Mesothelial cell of epicardium (in vitro differentiated cells): ENCODE measurements around the gene FAM3B. TPM values are rescaled to one million over a fixed set of nuclear protein-coding genes. Genes with fewer than 3 reads are reported as not detected.

ENCODE experiments used
- DNase-seq, 2 experiments: peaks; one replicate each; pipeline ENCODE4 v3.0.0; 2021; ENCODE audit warnings: low spot score in 2 of 2; ENCODE audit not compliant: unreplicated experiment in 2 of 2
- H3K27ac Mint-ChIP-seq: 2 replicates; pipeline ENCODE4 v1.8.0; 2021; ENCODE audit warnings: mixed read lengths
- H3K27me3 Mint-ChIP-seq: 2 replicates; pipeline ENCODE4 v1.8.0; 2021; ENCODE audit warnings: low read depth, mixed read lengths
- H3K36me3 Mint-ChIP-seq: 2 replicates; pipeline ENCODE4 v1.8.0; 2021; ENCODE audit warnings: mixed read lengths
- H3K4me1 Mint-ChIP-seq: 2 replicates; pipeline ENCODE4 v1.8.0; 2021; ENCODE audit warnings: mixed read lengths
- H3K4me3 Mint-ChIP-seq: 2 replicates; pipeline ENCODE4 v1.8.0; 2021; ENCODE audit warnings: mild to moderate bottlenecking, moderate library complexity, mixed read lengths
- H3K9me3 Mint-ChIP-seq: 2 replicates; pipeline ENCODE4 v1.8.0; 2021; ENCODE audit warnings: mixed read lengths
- total RNA-seq: library from RNA; stranded (reverse); gene quantifications from 3 replicates; pipeline ENCODE4 v1.2.1, GENCODE V29; 2021
- TF ChIP-seq, protein P1 (sequence below): fragments of 200-600 bp; sonication (generic); IDR thresholded peaks from one replicate; pipeline ENCODE4 v1.5.0; 2021; ENCODE audit warnings: antibody characterized with exemption; ENCODE audit not compliant: unreplicated experiment

The FAM3B gene
- total RNA-seq, 1 donor from 2014 or later: 1.4 TPM

DNA sequence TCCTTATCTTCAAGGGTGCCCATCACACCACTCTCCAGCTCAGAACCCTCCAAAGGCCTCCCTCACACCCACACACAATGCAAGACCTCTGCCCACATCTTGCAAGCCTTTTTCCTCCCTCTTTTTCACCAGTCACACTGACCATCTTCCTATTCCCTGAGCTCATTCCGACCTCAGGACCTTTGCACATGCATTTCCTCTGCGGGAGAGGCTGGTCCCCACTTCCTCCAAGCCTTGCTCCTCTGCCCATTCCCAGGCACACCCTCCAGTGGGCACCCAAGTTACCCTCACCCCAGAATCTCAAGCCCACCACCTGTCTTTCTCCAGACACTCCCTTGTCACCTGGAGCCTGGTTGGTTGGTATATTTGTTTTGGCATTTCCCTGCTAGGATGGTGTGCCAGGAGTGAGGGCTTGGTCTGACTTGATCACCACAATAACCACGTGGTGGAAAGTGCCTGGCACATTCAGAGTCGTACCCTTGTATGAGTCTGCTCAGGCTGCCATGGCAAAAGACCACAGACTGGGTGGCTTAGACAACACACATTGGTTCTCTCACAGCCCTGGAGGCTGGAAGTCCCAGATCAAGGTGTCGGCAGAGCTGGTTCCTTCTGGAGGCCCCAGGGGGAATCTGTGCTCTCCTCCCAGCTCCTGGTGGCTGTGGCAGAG is 58.4 kb downstream of the FAM3B start:
- H3K27ac Mint-ChIP-seq: no peak overlapping the region
- no peak overlapping the region for H3K4me3 Mint-ChIP-seq
- no peaks in the 10 kb centered on the region for H3K9me3 Mint-ChIP-seq
- H3K36me3 Mint-ChIP-seq: no peaks in the 10 kb centered on the region
- peaks cover 3% of the 10 kb centered on the region for H3K27me3 Mint-ChIP-seq
- no peak for DNase-seq
- H3K4me1 Mint-ChIP-seq: peaks cover 6% of the 10 kb centered on the region
- TF ChIP-seq, protein P1, sequence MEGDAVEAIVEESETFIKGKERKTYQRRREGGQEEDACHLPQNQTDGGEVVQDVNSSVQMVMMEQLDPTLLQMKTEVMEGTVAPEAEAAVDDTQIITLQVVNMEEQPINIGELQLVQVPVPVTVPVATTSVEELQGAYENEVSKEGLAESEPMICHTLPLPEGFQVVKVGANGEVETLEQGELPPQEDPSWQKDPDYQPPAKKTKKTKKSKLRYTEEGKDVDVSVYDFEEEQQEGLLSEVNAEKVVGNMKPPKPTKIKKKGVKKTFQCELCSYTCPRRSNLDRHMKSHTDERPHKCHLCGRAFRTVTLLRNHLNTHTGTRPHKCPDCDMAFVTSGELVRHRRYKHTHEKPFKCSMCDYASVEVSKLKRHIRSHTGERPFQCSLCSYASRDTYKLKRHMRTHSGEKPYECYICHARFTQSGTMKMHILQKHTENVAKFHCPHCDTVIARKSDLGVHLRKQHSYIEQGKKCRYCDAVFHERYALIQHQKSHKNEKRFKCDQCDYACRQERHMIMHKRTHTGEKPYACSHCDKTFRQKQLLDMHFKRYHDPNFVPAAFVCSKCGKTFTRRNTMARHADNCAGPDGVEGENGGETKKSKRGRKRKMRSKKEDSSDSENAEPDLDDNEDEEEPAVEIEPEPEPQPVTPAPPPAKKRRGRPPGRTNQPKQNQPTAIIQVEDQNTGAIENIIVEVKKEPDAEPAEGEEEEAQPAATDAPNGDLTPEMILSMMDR: no peak

DNA sequence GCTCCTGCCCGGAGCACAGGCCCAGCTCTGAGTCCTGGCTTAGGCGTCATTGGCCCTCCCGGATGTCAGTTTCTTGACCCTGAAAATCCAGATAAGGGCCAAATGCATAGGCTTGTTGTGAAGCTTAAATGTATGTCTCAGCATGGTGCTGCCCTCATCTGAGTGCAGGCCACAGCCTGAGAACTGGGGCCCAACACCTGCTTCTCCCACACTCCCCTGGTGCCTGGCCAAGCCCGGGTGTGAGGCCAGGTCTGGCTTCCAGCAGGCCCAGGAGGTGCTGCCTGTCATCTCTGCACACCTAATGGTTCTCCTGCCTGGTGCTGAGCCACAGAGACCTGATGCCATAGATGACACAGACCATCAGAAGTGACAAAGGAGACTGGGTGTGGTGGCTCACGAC is 59.3 kb downstream of the FAM3B start:
- no peak for DNase-seq
- TF ChIP-seq, protein P1: no peak
- H3K27me3 Mint-ChIP-seq: peaks cover 2% of the 10 kb centered on the region
- no peak overlapping the region for H3K27ac Mint-ChIP-seq
- H3K4me3 Mint-ChIP-seq: no peak overlapping the region
- no peaks in the 10 kb centered on the region for H3K36me3 Mint-ChIP-seq
- no peaks in the 10 kb centered on the region for H3K9me3 Mint-ChIP-seq
- H3K4me1 Mint-ChIP-seq: peaks cover 3% of the 10 kb centered on the region

DNA sequence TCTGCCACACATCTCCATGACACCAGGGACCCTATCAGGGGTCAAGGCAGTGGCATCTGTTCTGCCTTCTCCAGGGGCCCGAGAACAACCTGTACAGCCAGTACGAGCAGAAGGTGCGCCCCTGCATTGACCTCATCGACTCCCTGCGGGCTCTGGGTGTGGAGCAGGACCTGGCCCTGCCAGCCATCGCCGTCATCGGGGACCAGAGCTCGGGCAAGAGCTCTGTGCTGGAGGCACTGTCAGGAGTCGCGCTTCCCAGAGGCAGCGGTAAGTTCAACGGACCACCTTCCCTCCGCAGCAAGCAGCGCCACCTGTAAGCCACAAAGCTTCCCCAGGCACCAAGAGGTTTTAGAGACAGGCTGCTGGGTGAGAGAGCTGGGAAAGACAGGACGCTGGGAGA is 61.1 kb downstream of the FAM3B start:
- Mint-ChIP-seq H3K4me1 (no peaks in the 10 kb centered on the region), H3K27me3 (peaks cover 3% of the 10 kb centered on the region), H3K36me3 (no peaks in the 10 kb centered on the region), H3K4me3 (no peak overlapping the region), H3K9me3 (no peaks in the 10 kb centered on the region), H3K27ac (no peak overlapping the region)
- DNase-seq: no peak
- TF ChIP-seq, protein P1: no peak

DNA sequence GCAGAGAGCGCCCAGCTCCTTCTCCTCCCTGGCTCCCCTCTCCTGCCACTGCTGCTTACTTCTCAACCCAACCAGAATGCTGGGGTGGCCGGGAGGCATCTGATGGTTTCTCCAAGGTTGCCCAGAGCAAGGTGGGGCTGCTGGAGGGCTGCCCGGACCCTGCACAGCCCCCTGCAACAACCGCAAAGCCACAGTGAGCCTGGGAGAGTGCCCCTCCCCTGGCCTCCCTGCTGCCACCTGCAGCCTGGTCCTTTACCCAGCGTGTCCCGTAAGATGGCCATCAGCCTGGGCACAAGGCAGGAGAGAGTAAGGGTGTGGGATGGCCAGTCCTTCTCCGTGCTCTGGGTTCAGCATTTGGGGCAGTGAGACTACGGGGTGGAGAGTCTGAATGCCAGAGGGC is 62.2 kb downstream of the FAM3B start:
- Mint-ChIP-seq H3K4me3 (no peak overlapping the region), H3K4me1 (no peaks in the 10 kb centered on the region), H3K27ac (no peak overlapping the region), H3K27me3 (peaks cover 3% of the 10 kb centered on the region), H3K36me3 (no peaks in the 10 kb centered on the region), H3K9me3 (no peaks in the 10 kb centered on the region)
- TF ChIP-seq, protein P1: no peak
- DNase-seq: no peak

DNA sequence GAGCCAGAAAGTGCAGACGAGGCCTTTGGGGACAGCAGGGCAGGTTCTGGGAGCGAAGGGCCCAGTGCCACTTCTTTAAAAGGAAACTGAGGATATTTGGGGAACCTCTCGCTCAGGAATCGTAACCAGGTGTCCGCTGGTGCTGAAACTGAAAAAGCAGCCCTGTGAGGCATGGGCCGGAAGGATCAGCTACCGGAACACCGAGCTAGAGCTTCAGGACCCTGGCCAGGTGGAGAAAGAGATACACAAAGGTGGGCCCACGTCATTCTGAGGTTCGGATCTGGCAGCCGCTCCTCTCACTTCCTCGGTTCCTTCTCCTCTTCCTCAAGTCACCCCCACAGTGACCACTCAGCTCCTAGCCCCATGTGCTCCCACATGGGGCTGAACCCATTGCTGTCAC is 63.3 kb downstream of the FAM3B start:
- H3K27me3 Mint-ChIP-seq: peaks cover 3% of the 10 kb centered on the region
- H3K27ac Mint-ChIP-seq: no peak overlapping the region
- H3K9me3 Mint-ChIP-seq: no peaks in the 10 kb centered on the region
- no peak overlapping the region for H3K4me3 Mint-ChIP-seq
- H3K4me1 Mint-ChIP-seq: no peaks in the 10 kb centered on the region
- DNase-seq: no peak
- H3K36me3 Mint-ChIP-seq: no peaks in the 10 kb centered on the region
- TF ChIP-seq, protein P1: no peak

GRCh38 chr21:41381731-41382130 is 65.1 kb downstream of the FAM3B start:
- TF ChIP-seq, protein P1: no peak
- Mint-ChIP-seq H3K4me1 (no peaks in the 10 kb centered on the region), H3K4me3 (no peak overlapping the region), H3K36me3 (no peaks in the 10 kb centered on the region), H3K27ac (no peak overlapping the region), H3K9me3 (peaks cover 4% of the 10 kb centered on the region), H3K27me3 (peaks cover 3% of the 10 kb centered on the region)
- DNase-seq: no peak
